Forelimb muscle (tissue), 1 donor: Measurements from ENCODE around the gene NFATC2. TPM values are rescaled to one million over a fixed set of nuclear protein-coding genes. Genes with fewer than 3 reads are reported as not detected.

Experiments used
- DNase-seq: peaks from one replicate; pipeline ENCODE4 v3.0.0-alpha.2; 2013; ENCODE audit warnings: low read depth
- polyA plus RNA-seq: library from polyadenylated mRNA; unstranded; fragments of 120-200 nt; gene quantifications from one replicate; pipeline ENCODE4 v1.2.1, GENCODE V29; 2013; ENCODE audit not compliant: insufficient read length

Gene NFATC2
- polyA plus RNA-seq = 4.0 TPM

DNA sequence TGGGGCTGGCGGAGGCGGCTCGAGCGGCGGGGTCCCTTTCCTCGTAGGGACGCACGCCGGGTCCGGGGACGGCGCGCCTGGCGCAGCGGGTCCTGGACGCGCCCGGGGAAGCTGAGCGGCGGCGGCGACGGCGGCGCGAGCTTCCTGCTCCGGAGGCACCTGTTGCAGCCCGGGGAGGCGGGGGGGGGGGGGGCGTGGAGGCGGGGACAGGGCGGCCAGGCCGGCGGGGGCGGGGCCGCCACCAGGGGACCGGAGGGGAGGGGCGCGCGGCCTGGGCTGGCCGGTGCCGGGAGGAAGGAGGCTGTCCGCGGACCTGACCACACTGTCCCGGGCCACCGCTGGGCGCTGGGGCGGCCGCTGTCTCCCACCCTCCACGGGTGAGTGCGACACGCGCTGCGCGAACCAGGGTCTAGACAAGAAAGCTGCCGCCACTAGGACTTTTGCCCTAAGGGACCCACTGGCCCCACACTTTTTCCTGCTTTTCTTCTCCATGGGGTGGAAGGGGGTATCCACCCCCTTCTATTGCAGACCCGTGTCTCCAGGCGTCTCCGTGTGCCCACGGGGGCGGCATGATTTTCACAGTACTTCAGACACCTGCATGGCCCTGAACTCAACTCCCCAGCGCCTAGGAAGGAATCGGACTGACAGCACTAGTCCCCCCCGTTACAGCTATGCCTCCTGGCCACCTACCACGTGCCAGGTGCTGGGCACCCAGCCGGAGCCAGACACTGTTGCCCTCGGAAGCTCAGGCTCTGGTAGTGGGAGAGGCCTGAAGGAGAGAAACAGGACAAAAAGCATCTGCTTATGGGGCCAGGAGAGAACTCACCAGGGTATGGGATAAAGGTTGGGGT, at the start of gene NFATC2:
TSS of gene NFATC2 (minus strand) at position 149 of the 851 bp plus-strand sequence. CDS start 220 bp downstream, outside the sequence.
- DNase-seq = no peak

GRCh38 chr20:51591871-51592270, 49.4 kb upstream of the NFATC2 start:
- no peak for DNase-seq

DNA sequence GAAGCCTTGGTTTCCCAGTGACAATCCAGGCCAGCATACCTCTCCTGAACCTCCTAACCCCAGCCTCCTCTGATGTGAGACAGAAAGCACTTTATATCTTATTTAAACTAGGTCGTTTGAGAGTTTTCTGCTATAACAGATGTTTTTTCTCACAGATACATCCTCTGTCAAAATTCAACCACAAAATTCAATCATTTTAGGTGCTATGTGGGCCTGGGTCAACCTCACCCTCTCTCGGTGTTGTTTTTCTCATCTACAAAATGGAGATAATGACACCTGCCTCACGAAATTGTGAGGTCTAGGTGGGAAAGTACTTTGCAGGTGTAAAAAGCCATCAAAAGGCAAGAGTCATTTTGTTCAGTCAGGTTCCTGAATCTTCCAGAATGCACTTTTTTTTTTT, 46.2 kb upstream of the NFATC2 start:
- DNase-seq = no peak

DNA sequence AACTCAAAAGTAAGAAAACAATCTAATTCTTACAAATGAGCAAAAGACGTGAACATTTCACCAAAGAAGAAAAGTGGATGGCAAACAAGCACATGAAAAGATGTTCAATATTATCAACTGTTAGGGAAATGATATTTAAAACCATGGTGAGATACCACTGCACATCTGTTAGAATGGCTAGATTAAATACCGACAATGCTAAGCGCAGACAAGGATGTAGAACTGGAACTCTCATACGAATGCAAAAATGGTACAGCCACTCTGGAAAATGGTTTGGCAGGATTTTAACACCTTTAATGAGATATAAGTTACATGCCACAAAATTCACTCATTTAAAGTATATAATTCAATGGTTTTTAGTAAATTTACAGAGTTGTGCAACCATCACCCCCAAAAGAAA, 44.6 kb upstream of the NFATC2 start:
- no peak for DNase-seq

DNA sequence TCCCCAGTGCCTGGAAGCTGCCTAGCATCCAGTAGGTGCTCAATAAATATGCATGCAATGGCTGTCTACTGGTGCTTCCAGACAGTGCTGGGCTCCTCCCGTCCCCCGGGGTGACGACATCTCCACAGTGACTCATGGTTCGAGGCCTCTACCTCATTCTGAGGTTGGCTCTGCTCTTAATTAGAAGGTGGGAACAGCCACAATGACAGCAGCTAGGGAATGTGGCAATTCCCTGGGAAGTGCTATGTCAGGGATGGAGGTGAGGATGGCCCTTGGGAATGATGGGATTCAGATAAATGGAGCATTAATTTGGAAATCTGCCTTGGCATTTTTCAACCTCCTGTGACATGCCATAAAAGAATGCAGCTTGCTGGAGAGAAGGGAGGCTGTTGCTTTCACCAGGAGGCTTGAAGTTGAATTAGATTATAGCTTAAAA, 43.5 kb upstream of the NFATC2 start:
- DNase-seq = no peak

- no peak for DNase-seq
These were observed 42.6 kb upstream of the NFATC2 start for GRCh38 chr20:51585148-51585547.

- DNase-seq = no peak
These were observed 42.2 kb upstream of the NFATC2 start for GRCh38 chr20:51584737-51585136.

DNA sequence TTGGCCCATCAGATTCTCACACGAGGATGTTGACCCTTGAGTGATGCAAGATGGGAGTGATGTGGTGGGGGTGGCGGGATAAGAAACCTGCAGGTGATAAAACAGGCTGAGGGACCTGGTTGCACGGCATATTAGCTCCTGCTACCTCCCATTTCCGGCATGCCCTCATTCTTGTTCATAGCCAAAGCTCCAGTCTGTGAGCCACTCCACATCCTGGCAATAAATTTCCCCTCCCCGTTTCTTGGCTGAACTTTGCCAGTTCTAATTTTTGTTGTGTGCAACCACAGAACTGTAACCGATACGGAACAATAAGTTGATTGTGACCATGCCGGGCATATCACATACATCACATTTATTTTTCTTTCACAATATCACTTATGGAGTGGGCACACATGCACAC, 41.6 kb upstream of the NFATC2 start:
- no peak for DNase-seq

GRCh38 chr20:51583499-51583898, 41.0 kb upstream of the NFATC2 start:
- no peak for DNase-seq

DNA sequence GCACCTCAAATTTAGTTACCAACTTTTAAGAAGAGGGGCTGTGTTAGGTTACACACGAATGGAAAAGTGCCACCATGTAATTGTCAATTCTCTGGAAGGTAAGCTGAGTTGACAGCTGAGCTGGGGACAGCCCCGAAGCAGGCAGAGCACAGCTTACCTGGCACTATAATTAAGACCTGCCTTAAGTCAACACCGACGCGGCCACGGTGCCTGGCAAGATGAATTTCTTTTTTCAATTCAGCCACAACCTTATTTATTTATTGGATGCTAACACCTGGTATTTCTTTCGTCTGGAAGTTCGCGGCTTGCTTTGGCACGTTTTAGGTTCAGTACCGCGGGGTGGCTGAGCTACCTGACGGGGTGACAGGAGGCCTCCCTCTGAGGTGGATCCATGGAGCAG, 40.6 kb upstream of the NFATC2 start:
- DNase-seq = no peak

DNA sequence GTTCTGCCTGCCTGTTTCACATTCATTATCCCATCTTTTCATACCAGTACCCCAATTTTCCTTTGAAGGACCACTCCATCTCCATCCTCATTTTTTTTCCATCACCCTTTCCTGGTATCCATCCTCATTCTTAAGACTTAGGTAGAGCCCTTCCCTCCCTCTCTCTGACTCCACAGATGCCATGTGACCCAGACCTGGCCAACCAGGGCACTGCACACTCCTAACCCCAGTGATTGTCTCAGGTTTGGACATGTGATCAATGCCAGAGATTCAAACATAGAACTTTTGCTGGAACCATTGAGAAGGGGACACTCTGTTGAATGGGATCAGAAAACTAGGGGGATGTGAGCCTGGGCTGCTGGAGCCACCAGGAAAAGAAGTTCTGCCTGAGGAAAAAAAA, 39.1 kb upstream of the NFATC2 start:
- no peak for DNase-seq

DNA sequence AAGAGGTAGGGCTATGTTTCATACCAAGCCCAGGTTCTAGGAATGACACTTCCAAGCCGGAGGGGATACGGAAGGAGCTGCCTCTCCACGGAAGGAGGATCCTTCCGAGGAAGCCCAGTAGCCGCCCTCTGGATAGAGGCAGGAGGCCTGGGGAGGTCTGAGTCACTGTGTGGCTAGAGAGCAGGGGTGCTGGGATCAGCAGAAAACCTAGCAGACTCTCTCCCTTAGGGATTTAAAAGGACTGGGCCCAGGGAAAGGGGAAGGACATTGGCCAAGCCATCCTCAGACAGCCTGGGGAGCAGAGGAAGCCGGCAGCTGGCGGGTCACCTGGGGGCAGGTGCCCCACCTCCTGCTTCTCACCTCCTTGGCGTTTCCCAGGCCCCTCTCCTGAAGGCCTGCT, 36.6 kb upstream of the NFATC2 start:
- no peak for DNase-seq

- DNase-seq = no peak
These were observed 35.6 kb upstream of the NFATC2 start for GRCh38 chr20:51578145-51578459.

DNA sequence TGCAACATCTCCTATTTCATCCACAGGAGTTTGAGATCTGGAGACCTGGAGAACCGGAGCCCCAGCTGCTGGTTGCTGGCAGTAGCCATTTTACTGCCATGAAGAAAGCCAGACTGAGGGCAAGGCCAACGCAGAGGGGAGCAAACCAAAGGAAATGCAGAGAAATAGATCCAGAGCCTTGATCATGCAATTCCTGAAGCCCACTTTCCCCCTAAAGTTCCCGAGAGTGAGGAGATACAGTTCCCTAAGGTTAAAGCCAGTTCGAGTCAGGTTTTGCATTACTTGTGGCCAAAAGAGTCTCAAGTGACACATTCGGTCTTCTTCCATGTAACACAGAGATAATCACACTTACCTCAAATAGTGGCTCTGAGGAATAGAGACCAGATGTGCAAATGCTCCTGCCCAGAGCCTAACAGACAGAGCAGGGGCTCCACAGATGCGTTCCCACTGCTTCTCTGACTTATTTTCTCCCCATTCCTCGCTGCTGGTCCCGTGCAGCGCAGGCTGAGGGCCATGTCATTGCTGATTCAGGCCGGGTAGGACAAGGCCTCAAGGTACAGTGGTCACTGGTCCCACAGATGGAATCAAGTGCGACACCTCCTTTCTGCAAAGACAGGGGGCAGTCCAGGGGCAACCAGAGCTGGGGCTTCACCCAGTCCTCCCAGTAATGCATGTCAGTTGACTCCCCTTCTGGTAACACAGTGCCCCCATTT, 35.1 kb upstream of the NFATC2 start:
- DNase-seq = no peak

DNA sequence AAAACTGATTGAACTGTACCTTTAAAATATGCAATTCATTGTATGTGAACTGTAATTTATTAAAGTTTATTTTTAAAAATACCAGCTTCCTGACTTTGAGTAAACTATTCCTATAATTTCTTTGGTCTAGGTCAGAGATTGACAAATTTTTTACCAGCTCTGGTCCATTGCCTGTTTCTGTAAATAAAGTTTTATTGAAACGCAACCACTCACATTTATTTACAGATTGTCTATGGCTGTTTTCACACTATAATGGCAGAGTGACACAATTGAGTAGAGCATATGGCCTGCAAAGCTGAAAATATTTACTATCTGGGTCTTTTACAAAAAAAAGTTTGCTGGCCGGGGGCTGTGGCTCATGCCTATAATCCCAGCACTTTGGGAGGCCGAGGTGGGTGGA, 33.0 kb upstream of the NFATC2 start:
- DNase-seq = no peak

DNA sequence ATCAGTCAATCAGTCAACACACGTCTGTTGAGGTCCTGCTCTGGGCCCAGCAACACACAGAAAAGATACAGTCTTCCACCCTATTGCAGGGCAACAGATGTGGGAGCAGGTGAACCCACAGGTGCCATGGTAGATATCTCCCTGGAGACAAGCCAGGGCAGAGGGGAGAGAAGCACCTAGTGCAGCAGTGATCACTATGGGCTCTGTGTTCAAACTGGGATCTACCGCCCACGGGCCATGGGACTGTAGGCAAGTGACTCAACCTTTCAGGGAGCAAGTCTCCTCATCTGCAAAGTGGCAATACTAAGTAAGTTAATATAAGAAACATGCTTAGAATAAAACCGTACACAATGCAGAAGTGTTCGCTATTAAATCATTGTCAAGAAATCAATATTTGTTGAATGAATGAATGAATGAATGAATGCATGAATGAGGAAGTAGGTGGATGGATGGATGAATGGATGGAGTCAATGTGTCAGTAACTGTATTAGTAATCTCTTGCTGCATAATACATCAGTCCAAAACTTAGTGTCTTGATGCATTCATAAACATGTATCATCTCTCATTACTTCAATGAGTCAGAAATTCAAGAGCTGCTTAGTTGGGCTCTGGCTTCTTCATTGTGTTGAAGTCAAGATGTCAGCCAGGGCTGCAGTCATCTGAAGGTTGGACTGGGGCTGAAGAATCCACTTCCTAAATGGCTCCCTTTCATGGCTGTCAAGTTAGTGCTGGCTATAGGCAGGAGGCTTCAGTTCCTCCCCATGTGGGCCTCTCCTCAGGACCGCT, 31.9 kb upstream of the NFATC2 start:
- DNase-seq = no peak

DNA sequence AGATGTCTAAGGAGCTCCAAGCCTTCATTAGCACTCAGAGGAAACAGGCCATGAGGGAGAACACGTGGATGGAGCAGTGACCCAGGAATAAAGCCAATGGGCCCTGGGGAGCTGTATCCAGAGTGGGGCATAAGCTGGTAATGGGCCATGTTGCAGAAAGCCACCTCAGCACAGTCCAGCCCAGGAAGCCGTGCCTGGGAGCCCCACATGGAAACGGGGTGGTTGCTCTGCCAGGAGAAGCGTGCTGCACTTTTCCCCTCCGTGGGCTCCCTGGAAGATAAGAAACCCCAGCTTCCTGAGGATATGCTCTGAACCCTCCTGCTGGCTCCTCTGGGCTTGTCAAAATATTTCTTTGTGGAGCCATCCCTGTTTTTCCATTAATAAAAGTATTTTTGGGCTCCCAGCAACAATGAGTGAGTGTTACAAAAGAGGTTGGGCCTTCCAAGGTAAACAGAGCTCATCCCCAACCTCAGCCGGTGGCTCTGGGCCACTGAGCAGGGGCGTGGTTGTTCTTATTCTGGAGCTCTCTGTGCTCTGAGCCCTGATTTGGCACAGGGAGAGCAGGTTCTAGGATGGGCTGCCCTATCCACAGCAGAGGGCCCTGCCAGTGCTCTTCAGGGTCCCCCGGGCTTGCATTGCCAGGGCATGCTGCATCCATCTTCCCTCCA, 31.2 kb upstream of the NFATC2 start:
- DNase-seq = no peak

DNA sequence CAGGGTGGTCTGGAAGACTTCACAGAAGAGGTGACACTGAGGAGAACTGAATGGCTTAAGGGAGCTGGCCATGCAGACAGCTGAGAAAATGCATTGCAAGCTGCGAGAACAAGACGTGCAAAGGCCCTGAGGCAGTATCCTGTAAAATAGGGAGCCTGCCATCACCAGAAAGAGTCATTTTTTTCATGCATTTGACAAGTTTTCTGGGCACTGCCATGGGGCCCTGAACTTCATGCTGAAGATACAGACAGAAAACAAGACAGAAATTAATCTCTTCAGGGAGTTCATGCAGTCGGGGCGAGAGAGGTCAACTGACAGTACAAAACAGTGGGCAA, 28.9 kb upstream of the NFATC2 start:
- no peak for DNase-seq

- DNase-seq = no peak
These were observed 28.4 kb upstream of the NFATC2 start for GRCh38 chr20:51570739-51571459.

GRCh38 chr20:51569815-51570738, 27.6 kb upstream of the NFATC2 start:
- DNase-seq = no peak
